Smooth muscle cell (in vitro differentiated cells): ENCODE measurements around the gene TOR1AIP2. TPM values are rescaled to one million over a fixed set of nuclear protein-coding genes. Genes with fewer than 3 reads are reported as not detected.
"Not testable (repeated sequence)": the region's sequence is repeated elsewhere in the genome, so short reads cannot be mapped to it uniquely, and the experiment has no call there.

ENCODE experiments used
- DNase-seq: peaks from one replicate; lab custom pipeline; 2025; ENCODE audit not compliant: unreplicated experiment; lab: John Stamatoyannopoulos, UW
- H2AFZ ChIP-seq: fragments of 200-600 bp; sonication (generic); 2 replicates; pipeline ENCODE4 v1.6.0; 2016; ENCODE audit warnings: antibody characterized with exemption, low read depth, mild to moderate bottlenecking
- H3F3A ChIP-seq: fragments of 200-600 bp; sonication (generic); 2 replicates; pipeline ENCODE4 v1.6.0; 2017; ENCODE audit warnings: antibody characterized with exemption, low read depth
- H3K27ac ChIP-seq: fragments of 200-600 bp; sonication (generic); 2 replicates; pipeline ENCODE4 v1.5.1; 2016; ENCODE audit warnings: low read depth, mild to moderate bottlenecking
- H3K27me3 ChIP-seq: fragments of 200-600 bp; sonication (generic); 2 replicates; pipeline ENCODE4 v1.6.1; 2016; ENCODE audit warnings: low read depth, mild to moderate bottlenecking
- H3K36me3 ChIP-seq: fragments of 200-600 bp; sonication (generic); 2 replicates; pipeline ENCODE4 v1.5.1; 2016; ENCODE audit warnings: low read depth
- H3K4me1 ChIP-seq: fragments of 200-600 bp; sonication (generic); 2 replicates; pipeline ENCODE4 v1.5.1; 2016; ENCODE audit warnings: low read depth
- H3K4me2 ChIP-seq: fragments of 200-600 bp; sonication (generic); 2 replicates; pipeline ENCODE4 v1.6.0; 2016; ENCODE audit warnings: mild to moderate bottlenecking
- H3K4me3 ChIP-seq: fragments of 200-600 bp; sonication (generic); 2 replicates; pipeline ENCODE4 v1.5.1; 2016; ENCODE audit warnings: mild to moderate bottlenecking
- H3K79me2 ChIP-seq: fragments of 200-600 bp; sonication (generic); 2 replicates; pipeline ENCODE4 v1.6.0; 2016; ENCODE audit warnings: low read depth, mild to moderate bottlenecking
- H3K9ac ChIP-seq: fragments of 200-600 bp; sonication (generic); 2 replicates; pipeline ENCODE4 v1.6.0; 2016; ENCODE audit warnings: low read depth
- H3K9me3 ChIP-seq: fragments of 200-600 bp; sonication (generic); replicated peaks from 2 replicates; pipeline ENCODE4 v1.5.1; 2016; ENCODE audit warnings: low read depth
- H4K20me1 ChIP-seq: fragments of 200-600 bp; sonication (generic); 2 replicates; pipeline ENCODE4 v1.6.0; 2016; ENCODE audit warnings: low read depth
- CTCF ChIP-seq: fragments of 200-600 bp; sonication (generic); IDR thresholded peaks from 2 replicates; pipeline ENCODE4 v1.5.1; 2017; ENCODE audit warnings: borderline replicate concordance, mild to moderate bottlenecking, antibody characterized with exemption; ENCODE audit not compliant: insufficient read depth, poor library complexity, severe bottlenecking
- WGBS: methylation state at CpG from one replicate; pipeline ENCODE4 v1.1.7; 2016; ENCODE audit warnings: low lambda C conversion rate; 5-methylcytosine and 5-hydroxymethylcytosine counted together
- polyA plus RNA-seq: library from polyadenylated mRNA; unstranded; fragments of >200 nt; fragmentation: Nextera tagmentation; extraction: Ambion mirVana; gene quantifications from 2 replicates; pipeline ENCODE4 v1.2.1, GENCODE V29; 2016
- total RNA-seq: library from RNA; depleted of rRNA; stranded (reverse); fragments of >200 nt; gene quantifications from 2 replicates; pipeline ENCODE4 v1.2.3, GENCODE V29; 2014

TOR1AIP2 gene
- total and polyA plus RNA-seq, 2 experiments from 2014 or later: 14.2 to 105 TPM

GRCh38 chr1:179853102-179853501, 24.5 kb downstream of the TOR1AIP2 start:
- no peak for TF ChIP-seq CTCF
- Histone ChIP-seq H3K9ac (no peak overlapping the region), H4K20me1 (peaks cover 48% of the 10 kb centered on the region), H3K9me3 (no peaks in the 10 kb centered on the region), H3K27ac (no peak overlapping the region), H3F3A (no peaks in the 10 kb centered on the region), H3K79me2 (no peaks in the 10 kb centered on the region), H2AFZ (no peak overlapping the region), H3K4me3 (no peak overlapping the region), H3K36me3 (peaks cover 25% of the 10 kb centered on the region), H3K4me1 (no peaks in the 10 kb centered on the region), H3K27me3 (no peaks in the 10 kb centered on the region), H3K4me2 (no peak overlapping the region)
- 97% methylated on average over 1 of the region's 1 CpG for WGBS
- no peak for DNase-seq

DNA sequence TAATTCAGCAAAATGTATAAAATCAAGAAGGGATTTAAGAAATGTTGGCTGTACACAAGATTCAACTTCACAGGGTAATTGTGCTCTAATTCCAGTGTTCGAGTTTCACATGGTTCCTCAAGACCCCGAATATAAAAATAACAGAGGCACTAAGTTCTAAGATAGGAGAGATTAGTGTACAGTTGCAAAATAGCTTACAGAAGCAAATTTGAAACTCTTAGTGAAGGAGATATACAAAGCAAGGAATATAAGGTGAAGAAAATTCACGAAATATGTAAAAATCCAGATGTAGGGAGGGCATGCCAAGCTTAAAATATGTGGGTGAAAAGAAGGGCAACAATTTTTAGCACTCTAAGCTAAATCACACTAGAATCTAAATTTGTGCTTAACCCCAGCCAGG, 29.4 kb downstream of the TOR1AIP2 start:
- H3K27ac ChIP-seq: no peak overlapping the region
- no peaks in the 10 kb centered on the region for H3K27me3 ChIP-seq
- no peaks in the 10 kb centered on the region for H3K4me1 ChIP-seq
- H3K36me3 ChIP-seq: peaks cover 45% of the 10 kb centered on the region
- H3F3A ChIP-seq: no peaks in the 10 kb centered on the region
- H4K20me1 ChIP-seq: peaks cover 58% of the 10 kb centered on the region
- no peak overlapping the region for H3K4me3 ChIP-seq
- TF ChIP-seq CTCF: no peak
- 95% methylated on average over 3 of the region's 3 CpGs for WGBS
- H3K9ac ChIP-seq: no peak overlapping the region
- DNase-seq: no peak
- H3K79me2 ChIP-seq: no peaks in the 10 kb centered on the region
- H3K4me2 ChIP-seq: no peak overlapping the region
- no peak overlapping the region for H2AFZ ChIP-seq
- no peaks in the 10 kb centered on the region for H3K9me3 ChIP-seq

DNA sequence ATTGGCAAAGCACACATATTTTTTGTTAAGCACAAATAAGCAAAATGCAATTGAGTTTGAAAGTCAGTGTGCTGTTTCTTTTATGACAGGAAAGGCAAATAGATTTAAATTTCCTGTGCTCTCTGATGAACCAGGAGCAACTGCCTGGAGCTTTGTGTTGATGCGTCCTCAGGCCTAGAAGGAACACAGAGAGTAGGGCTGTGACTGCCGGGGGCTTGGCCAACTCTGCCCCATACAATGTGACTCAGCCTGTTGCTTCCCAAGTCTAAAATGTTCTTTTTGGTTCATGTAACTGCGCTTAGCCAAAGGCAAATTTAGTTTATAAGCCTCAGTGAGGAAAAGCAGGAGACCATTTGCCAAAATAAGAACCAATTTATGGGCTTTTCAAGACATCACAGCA, 37.5 kb downstream of the TOR1AIP2 start:
- Histone ChIP-seq H3K9ac (no peak overlapping the region), H3K9me3 (no peaks in the 10 kb centered on the region), H4K20me1 (peaks cover 85% of the 10 kb centered on the region), H3K27ac (no peak overlapping the region), H3K4me1 (no peaks in the 10 kb centered on the region), H2AFZ (no peak overlapping the region), H3K4me3 (no peak overlapping the region), H3K27me3 (no peaks in the 10 kb centered on the region), H3K79me2 (no peaks in the 10 kb centered on the region), H3F3A (peaks cover 8% of the 10 kb centered on the region), H3K36me3 (no peaks in the 10 kb centered on the region), H3K4me2 (no peak overlapping the region)
- 85% methylated on average over 3 of the region's 3 CpGs for WGBS
- no peak for DNase-seq
- TF ChIP-seq CTCF: no peak

DNA sequence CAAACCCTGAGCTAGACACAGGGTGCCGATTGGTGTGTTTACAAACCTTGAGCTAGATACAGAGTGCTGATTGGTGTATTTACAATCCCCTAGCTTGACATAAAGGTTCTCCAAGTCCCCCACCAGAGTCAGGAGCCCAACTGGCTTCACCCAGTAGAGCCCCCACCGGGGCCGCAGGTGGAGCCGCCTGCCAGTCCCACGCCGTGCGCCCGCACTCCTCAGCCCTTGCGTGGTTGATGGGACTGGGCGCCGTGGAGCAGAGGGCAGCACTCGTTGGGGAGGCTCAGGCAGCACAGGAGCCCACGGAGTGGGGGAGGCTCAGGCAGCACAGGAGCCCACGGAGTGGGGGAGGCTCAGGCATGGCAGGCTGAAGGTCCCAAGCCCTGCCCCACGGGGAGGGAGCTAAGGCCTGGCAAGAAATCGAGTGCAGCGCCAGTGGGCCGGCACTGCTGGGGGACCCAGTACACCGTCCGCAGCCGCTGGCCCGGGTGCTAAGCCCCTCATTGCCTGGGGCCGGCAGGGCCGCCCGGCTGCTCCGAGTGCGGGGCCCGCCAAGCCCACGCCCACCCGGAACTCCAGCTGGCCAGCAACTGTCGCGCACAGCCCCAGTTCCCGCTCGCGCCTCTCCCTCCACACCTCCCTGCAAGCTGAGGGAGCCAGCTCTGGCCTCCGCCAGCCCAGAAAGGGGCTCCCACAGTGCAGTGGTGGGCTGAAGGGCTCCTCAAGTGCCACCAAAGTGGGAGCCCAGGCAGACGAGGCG, 40.7 kb downstream of the TOR1AIP2 start:
- H2AFZ ChIP-seq, H3K27ac ChIP-seq, H3K36me3 ChIP-seq, H3K27me3 ChIP-seq, H3K4me2 ChIP-seq, H3F3A ChIP-seq, H3K4me3 ChIP-seq, H3K9me3 ChIP-seq, H3K79me2 ChIP-seq, DNase-seq, H3K9ac ChIP-seq, H3K4me1 ChIP-seq: not testable (repeated sequence)
- WGBS: 98% methylated on average over 33 of the region's 38 CpGs
- H4K20me1 ChIP-seq: peaks cover 57% of the 10 kb centered on the region
